Duodenal mucosa (tissue), 2 donors: ENCODE results near the gene CNOT6.

Experiments
- H3K27ac ChIP-seq: one replicate; pipeline ENCODE4 v1.7.0; 2013; ENCODE audit warnings: low read depth, low read length
- H3K27me3 ChIP-seq, 2 donors: one replicate each; pipeline ENCODE4 v1.7.0; 2013; ENCODE audit warnings: low read length in 2 of 2, control low read depth in 1 of 2; ENCODE audit not compliant: insufficient read depth in 2 of 2, control insufficient read depth in 1 of 2
- H3K36me3 ChIP-seq, 2 donors: one replicate each; pipeline ENCODE4 v1.7.0; 2013; ENCODE audit warnings: low read length in 2 of 2, control low read depth in 1 of 2; ENCODE audit not compliant: insufficient read depth in 2 of 2, control insufficient read depth in 1 of 2
- H3K4me1 ChIP-seq, 2 donors: one replicate each; pipeline ENCODE4 v1.7.0; 2013; ENCODE audit warnings: low read length in 2 of 2, control low read depth in 1 of 2; ENCODE audit not compliant: insufficient read depth in 2 of 2, control insufficient read depth in 1 of 2
- H3K4me3 ChIP-seq, 2 donors: one replicate each; pipeline ENCODE4 v1.7.0; 2013; ENCODE audit warnings: low read length in 2 of 2, low read depth in 1 of 2
- H3K9ac ChIP-seq, 2 donors: one replicate each; pipeline ENCODE4 v1.7.0; 2013; ENCODE audit warnings: low read length in 2 of 2, low read depth in 1 of 2
- H3K9me3 ChIP-seq, 2 donors: one replicate each; pipeline ENCODE4 v1.7.0; 2013; ENCODE audit warnings: low read length in 2 of 2, control low read depth in 1 of 2; ENCODE audit not compliant: control insufficient read depth in 1 of 2

CNOT6 gene

DNA sequence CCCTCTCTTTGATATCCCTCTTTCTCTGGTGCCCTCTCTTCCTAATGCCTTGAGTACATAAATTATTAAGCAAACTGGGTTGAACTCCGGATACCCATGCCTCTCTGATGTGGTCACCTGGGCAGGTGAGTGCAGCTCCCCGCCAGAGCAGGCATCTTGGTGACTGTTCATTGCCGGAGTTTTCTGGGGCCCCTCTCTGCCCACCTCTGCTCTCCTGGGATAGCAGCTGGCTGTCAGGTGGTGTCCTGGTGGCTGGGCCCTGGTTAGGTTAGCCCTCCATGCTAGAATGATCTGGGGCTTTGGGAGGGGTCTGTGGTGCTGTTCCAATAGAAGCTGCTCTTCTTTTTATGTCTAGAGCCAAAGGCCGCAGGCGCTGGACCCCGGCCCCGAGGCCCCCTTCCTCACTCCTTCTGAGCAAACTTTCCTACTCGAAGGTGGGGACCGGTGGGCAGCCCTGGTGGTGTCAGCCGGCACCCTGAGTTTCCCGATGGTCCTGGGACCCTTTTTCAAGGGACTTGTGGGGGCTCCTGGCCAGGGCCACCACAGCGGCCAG, 102.0 kb downstream of the CNOT6 start:
- Histone ChIP-seq H3K4me3 (no peak overlapping the region), H3K9ac (no peak overlapping the region), H3K9me3 (no peaks in the 10 kb centered on the region), H3K4me1 (no peaks in the 10 kb centered on the region), H3K27me3 (peaks cover 0 to 4% of the 10 kb centered on the region in 2 donors), H3K27ac (no peak overlapping the region), H3K36me3 (no peaks in the 10 kb centered on the region)

DNA sequence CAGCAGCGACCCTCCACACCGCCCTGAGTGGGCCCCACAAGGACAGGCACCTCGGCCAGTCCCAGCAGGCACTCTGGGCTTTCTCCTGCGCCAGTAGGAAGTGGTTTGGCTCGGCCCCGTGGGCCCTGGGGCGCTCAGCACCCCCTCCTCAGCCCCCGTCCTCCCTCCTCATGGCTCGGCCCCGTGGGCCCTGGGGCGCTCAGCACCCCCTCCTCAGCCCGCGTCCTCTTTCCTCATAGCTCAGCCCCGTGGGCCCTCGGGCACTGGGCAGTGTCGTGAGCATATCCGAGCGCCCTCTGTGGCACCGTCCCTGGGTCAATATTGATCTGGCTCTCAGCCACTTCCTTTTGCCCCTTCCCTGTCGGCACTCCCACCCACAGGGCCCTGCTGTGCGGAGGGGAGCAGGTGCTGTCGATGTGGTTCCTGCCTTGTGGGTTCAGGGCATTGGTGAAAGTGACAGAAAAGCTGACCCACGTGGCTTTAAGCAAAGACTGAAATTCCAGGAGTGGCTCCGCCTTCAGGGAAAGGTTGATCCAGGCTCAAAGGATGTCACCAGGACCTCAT, 102.6 kb downstream of the CNOT6 start:
- peaks cover 0 to 4% of the 10 kb centered on the region in 2 donors for H3K27me3 ChIP-seq
- H3K36me3 ChIP-seq: no peaks in the 10 kb centered on the region
- H3K9ac ChIP-seq: no peak overlapping the region
- H3K4me1 ChIP-seq: no peaks in the 10 kb centered on the region
- no peak overlapping the region for H3K27ac ChIP-seq
- H3K9me3 ChIP-seq: no peaks in the 10 kb centered on the region
- no peak overlapping the region for H3K4me3 ChIP-seq

DNA sequence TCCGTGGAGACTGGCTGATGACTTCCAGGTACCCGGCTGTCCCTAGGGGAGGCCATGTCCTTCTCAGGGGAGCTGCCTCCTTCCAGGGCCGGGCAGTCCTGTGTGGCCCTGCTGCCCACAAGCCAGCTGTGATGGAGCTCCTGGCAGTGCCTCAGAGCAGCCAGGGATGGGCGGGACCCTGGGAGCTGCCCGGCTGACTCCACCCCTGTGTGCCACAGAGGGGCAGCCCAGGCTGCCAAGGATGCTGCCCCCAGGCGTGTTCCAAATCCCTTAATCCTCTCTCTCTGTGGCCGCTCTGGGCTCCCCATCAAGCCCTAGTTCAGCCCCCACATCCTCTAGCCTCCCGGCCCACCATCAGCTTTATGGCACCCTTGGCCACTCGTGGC, 104.1 kb downstream of the CNOT6 start:
- H3K4me3 ChIP-seq: no peak overlapping the region
- H3K4me1 ChIP-seq: no peaks in the 10 kb centered on the region
- no peak overlapping the region for H3K27ac ChIP-seq
- no peaks in the 10 kb centered on the region for H3K27me3 ChIP-seq
- H3K9ac ChIP-seq: no peak overlapping the region
- H3K36me3 ChIP-seq: no peaks in the 10 kb centered on the region
- no peaks in the 10 kb centered on the region for H3K9me3 ChIP-seq

DNA sequence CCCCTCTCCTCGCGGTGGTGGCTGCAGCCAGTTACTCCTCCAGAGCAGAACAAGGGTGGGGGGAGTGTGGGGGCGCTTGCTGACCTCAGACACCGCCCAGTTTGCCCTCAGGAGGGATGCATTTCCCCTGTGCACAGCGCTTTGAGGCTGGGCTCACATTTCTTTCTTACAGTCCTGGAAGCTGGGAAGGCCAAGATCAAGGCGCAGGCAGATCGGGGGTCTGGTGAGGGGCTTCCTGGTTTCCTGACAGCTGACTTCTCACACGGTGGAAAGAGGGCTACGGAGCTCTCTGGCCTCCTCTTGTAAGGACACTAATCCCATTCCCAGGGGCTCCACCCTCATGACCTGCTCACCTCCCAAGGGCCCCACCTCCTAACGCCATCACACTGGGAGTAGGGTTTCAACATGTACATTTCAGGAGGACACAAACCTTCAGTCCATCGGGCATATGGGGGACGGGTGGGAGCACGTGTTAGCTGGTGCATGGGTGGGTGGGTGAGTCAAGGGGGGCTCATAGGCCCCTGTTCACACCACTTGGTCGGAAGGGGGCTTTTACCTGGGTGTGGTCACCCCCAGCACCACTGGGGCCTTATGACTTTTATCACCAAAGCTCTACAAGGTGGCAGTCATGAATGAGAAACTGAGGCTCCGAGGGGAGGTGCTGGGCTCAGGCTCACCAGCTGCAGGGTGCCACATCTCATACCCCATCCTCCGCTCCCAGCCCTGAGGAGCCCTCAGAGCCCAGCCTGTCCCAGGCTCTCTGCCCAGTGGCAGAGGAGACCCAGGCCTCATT, 104.8 kb downstream of the CNOT6 start:
- no peaks in the 10 kb centered on the region for H3K4me1 ChIP-seq
- no peak overlapping the region for H3K4me3 ChIP-seq
- no peaks in the 10 kb centered on the region for H3K27me3 ChIP-seq
- no peaks in the 10 kb centered on the region for H3K36me3 ChIP-seq
- no peaks in the 10 kb centered on the region for H3K9me3 ChIP-seq
- no peak overlapping the region for H3K9ac ChIP-seq
- no peak overlapping the region for H3K27ac ChIP-seq

DNA sequence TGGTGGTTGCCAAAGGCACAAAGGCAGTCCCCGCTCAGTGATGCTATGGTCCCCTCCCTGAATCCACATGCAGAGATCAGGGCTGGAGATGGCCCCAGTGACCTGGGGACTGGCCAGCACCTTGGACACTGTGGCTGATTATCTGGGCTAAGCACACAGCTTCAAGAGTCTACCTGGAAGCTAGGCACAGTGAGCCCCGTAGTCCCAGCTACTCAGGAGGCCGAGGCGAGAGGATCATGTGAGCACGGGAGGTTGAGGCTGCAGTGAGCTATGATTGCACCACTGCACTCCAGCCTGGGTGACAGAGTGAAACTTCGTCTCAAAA, 105.4 kb downstream of the CNOT6 start:
- no peaks in the 10 kb centered on the region for H3K27me3 ChIP-seq
- H3K36me3 ChIP-seq: no peaks in the 10 kb centered on the region
- H3K4me1 ChIP-seq: no peaks in the 10 kb centered on the region
- H3K9me3 ChIP-seq: no peaks in the 10 kb centered on the region
- no peak overlapping the region for H3K27ac ChIP-seq
- H3K4me3 ChIP-seq: no peak overlapping the region
- no peak overlapping the region for H3K9ac ChIP-seq

DNA sequence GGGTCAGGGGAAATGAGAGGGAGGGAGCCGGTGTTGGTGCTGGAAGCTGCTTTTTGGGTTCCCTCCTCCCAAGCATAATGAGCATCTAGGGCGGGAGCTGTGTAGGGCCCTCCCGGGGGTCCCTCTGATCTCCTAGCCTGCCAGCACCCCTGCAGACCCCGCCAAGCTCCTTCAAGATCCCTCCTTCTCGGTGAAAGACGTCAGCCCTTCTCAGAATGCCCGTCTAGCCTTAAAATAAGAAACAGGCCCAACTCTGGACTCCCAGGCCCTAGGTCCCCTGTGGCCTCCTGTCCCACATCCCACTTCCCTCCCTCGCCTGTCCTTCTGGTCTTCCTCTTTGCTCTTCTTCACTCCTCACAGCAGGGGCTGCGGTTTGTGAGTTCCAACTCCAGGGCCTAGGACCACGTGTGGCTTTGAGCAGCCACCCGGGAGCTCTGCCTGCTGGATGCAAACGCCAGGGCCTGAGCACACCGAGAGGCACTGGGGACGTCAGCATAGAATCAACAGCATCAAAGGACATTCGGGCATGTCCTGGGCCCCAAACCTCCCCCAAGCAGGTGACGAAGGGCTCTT, 105.9 kb downstream of the CNOT6 start:
- Histone ChIP-seq H3K27me3 (no peaks in the 10 kb centered on the region), H3K4me1 (no peaks in the 10 kb centered on the region), H3K4me3 (no peak overlapping the region), H3K36me3 (no peaks in the 10 kb centered on the region), H3K9me3 (no peaks in the 10 kb centered on the region), H3K9ac (no peak overlapping the region), H3K27ac (no peak overlapping the region)

DNA sequence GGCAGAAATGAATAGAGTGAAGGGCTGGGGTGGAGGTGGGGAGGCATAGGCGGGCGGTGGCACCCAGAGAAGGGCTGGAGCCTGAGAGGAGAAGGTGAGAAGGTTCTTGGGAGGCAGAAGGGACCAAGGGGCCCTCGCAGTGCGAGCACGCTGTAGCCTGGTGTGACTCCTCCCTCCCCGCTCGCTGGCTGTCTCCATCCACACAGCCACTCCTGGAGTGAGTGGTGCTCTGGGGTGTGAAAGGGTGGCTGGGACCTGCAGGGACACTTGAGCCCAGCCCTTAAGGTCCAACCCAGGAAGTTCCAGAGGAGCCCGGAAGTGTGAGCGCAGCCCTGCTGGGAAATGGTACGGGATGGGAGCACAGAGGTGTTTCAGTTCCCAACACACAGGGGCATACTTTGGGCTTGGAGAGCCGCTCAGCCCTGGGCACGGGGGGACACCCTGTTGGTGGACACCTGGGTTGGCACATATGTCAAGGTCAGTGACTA, 106.4 kb downstream of the CNOT6 start:
- no peaks in the 10 kb centered on the region for H3K9me3 ChIP-seq
- no peaks in the 10 kb centered on the region for H3K4me1 ChIP-seq
- H3K27me3 ChIP-seq: no peaks in the 10 kb centered on the region
- no peaks in the 10 kb centered on the region for H3K36me3 ChIP-seq
- H3K4me3 ChIP-seq: no peak overlapping the region
- H3K27ac ChIP-seq: no peak overlapping the region
- H3K9ac ChIP-seq: no peak overlapping the region

DNA sequence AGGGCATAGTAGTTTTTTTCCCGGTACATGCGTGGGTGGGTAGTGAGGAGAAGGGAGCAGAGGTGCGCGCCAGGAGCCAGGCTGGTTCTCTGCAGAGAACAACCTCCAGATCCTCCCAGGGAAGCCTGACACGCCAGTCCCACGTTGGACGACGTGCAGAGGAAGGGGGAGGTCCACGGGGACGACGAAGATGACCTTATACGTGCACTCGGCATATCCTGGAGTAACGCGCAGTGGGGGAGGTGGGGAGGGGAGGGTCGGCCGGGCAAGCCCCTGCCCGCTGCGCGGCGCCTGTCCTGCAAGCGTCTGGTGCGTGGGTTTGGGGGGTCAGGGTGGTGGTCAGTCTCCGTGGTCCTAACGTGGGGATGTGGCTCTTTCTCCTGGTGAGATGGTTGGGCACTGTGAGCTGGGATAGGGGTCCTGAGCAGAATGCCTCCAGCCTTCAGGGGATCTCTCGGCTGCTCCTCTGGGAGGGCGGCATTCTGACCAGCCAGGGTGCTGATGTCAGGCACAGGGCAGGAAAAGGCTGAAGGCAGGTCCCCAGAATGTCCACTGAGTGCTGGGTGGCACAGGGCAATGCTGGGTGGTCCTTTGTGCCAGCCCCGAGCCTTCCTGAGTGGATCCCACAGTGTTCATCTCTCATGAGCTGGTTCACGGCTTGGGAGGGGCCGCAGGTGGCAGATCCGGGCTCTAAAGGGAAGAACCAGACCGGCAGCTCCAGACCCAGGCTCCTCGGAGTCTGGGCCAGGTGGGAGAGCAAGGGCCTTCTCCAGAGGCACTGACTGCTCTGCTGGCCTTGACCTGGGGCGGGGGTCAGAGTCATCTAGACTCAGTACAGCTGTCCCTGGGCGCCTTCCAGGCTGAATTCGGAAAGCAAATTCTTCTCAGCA, 107.7 kb downstream of the CNOT6 start:
- H3K27ac ChIP-seq: no peak overlapping the region
- no peaks in the 10 kb centered on the region for H3K9me3 ChIP-seq
- H3K27me3 ChIP-seq: no peaks in the 10 kb centered on the region
- H3K4me3 ChIP-seq: no peak overlapping the region
- H3K9ac ChIP-seq: no peak overlapping the region
- no peaks in the 10 kb centered on the region for H3K36me3 ChIP-seq
- no peaks in the 10 kb centered on the region for H3K4me1 ChIP-seq

DNA sequence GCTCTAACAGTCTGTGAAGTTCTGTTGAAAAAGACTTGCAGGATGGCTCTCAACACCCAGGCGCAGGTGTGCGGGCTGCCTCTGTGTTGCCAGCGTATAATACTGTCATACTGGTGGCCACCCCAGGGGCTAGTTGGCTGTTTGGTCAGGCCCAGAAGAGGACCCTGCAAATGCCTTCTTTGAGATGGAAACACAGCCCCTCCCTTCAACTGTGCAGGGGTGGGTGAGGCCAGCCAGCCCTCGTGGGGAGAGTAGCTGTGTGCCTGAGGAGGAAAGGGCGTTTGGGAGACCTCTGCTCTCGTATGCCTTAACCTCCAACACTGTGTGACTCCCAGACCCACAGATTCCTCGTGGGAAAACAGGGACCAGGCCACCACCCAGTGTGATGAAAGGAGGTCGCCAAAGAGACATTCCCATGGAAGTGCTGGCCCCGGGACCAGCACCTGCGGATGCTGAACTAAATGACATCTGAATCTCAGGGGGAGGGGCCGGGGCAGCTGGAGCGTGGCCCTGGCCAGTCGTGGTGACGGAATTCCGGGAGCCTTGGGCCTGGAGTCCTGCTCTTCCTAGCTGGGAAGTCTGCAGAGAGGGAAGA, 108.4 kb downstream of the CNOT6 start:
- no peak overlapping the region for H3K27ac ChIP-seq
- no peaks in the 10 kb centered on the region for H3K36me3 ChIP-seq
- H3K9me3 ChIP-seq: no peaks in the 10 kb centered on the region
- H3K9ac ChIP-seq: no peak overlapping the region
- H3K4me1 ChIP-seq: no peaks in the 10 kb centered on the region
- no peak overlapping the region for H3K4me3 ChIP-seq
- H3K27me3 ChIP-seq: no peaks in the 10 kb centered on the region
